SU-DHL-6 (cell line): Measurements from ENCODE around the gene VWF.

Experiments used
- H2AFZ ChIP-seq: fragments of 200-600 bp; sonication (generic); 2 replicates; pipeline ENCODE4 v1.6.1; 2014; ENCODE audit warnings: low read depth, mild to moderate bottlenecking, moderate library complexity, mixed read lengths, antibody characterized with exemption, low read length; ENCODE audit not compliant: severe bottlenecking
- H3F3A ChIP-seq: fragments of 200-600 bp; shearing (Covaris generic); 2 replicates; pipeline ENCODE4 v1.6.0; 2016; ENCODE audit warnings: antibody characterized with exemption, mild to moderate bottlenecking; ENCODE audit not compliant: insufficient read depth
- H3K27ac ChIP-seq: fragments of 200-600 bp; sonication (generic); 2 replicates; pipeline ENCODE4 v1.5.1; 2016; ENCODE audit warnings: low read depth, mild to moderate bottlenecking, low read length, moderate library complexity, mixed read lengths
- H3K27me3 ChIP-seq: fragments of 200-600 bp; sonication (generic), shearing (Covaris generic); 2 replicates; pipeline ENCODE4 v1.6.0; 2014; ENCODE audit warnings: mild to moderate bottlenecking, low read length
- H3K36me3 ChIP-seq: fragments of 200-600 bp; sonication (generic); 2 replicates; pipeline ENCODE4 v1.6.1; 2014; ENCODE audit warnings: mild to moderate bottlenecking, low read length, mixed read lengths
- H3K4me2 ChIP-seq: fragments of 300-600, 200-600 bp; shearing (Covaris generic), sonication (generic); 2 replicates; pipeline ENCODE4 v1.6.0; 2014; ENCODE audit warnings: low read length, low read depth, mild to moderate bottlenecking; ENCODE audit not compliant: poor library complexity, severe bottlenecking
- H3K4me3 ChIP-seq: fragments of 200-600 bp; sonication (generic); 2 replicates; pipeline ENCODE4 v1.5.1; 2014; ENCODE audit warnings: antibody characterized with exemption, low read length, mild to moderate bottlenecking, mixed read lengths; ENCODE audit not compliant: insufficient read depth, poor library complexity, severe bottlenecking
- H3K79me2 ChIP-seq: fragments of 200-600 bp; sonication (generic); 2 replicates; pipeline ENCODE4 v1.6.1; 2014; ENCODE audit warnings: mild to moderate bottlenecking, low read length, moderate library complexity; ENCODE audit not compliant: insufficient read depth
- H3K9ac ChIP-seq: fragments of 200-600 bp; sonication (generic); 2 replicates; pipeline ENCODE4 v1.7.0; 2014; ENCODE audit warnings: mild to moderate bottlenecking, low read length
- H3K9me2 ChIP-seq: fragments of 200-600 bp; sonication (generic); replicated peaks from 2 replicates; pipeline ENCODE4 v1.6.1; 2014; ENCODE audit warnings: low read length; ENCODE audit not compliant: insufficient read depth
- H3K9me3 ChIP-seq: fragments of 200-600 bp; sonication (generic); 2 replicates; pipeline ENCODE4 v1.6.1; 2014; ENCODE audit warnings: low read length, mixed read lengths; ENCODE audit not compliant: insufficient read depth
- H4K20me1 ChIP-seq: fragments of 200-600 bp; sonication (generic); 2 replicates; pipeline ENCODE4 v1.6.1; 2014; ENCODE audit warnings: low read depth, mild to moderate bottlenecking, antibody characterized with exemption, low read length, moderate library complexity, mixed read lengths
- CTCF ChIP-seq: fragments of 200-600 bp; sonication (generic); IDR thresholded peaks from one replicate; pipeline ENCODE4 v1.5.1; 2017; ENCODE audit warnings: antibody characterized with exemption, mild to moderate bottlenecking, low read length, moderate library complexity; ENCODE audit not compliant: insufficient read depth, poor library complexity, severe bottlenecking
- EZH2phosphoT487 ChIP-seq: fragments of 200-600 bp; sonication (generic), shearing (Covaris generic); conservative IDR thresholded peaks from 2 replicates; pipeline ENCODE4 v1.6.1; 2018; ENCODE audit warnings: mild to moderate bottlenecking, antibody characterized with exemption, low read length, moderate library complexity, mixed read lengths

Gene VWF

DNA sequence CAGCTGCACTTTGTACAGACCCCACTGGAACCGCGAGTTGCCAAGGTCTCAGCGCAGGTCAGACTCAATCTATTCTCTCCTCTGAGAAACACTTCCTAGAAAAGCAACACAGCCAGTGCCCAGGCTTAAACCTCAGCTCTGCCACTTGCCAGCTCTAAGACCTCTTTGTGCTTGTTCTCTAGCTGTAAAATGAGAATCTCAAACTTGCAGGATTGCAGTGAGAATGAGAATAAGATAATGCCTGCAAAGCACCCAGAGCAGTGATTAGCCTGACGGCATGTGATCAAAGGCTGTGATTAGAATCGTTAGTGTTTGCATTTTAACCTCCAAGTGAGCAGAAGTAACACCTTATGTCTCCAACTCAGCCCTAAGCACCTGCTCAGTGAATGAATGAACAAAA lies 200.7 kb downstream of the VWF start:
- H3K4me2 ChIP-seq, result no peak overlapping the region
- H3K9me2 ChIP-seq, result no peaks in the 10 kb centered on the region
- no peak overlapping the region for H3K9ac ChIP-seq
- no peaks in the 10 kb centered on the region for H3K36me3 ChIP-seq
- no peaks in the 10 kb centered on the region for H3K27me3 ChIP-seq
- H3K79me2 ChIP-seq, result no peaks in the 10 kb centered on the region
- no peaks in the 10 kb centered on the region for H3K9me3 ChIP-seq
- no peaks in the 10 kb centered on the region for H3F3A ChIP-seq
- no peak overlapping the region for H3K4me3 ChIP-seq
- TF ChIP-seq CTCF (no peak), EZH2phosphoT487 (no peak)
- H4K20me1 ChIP-seq, result no peaks in the 10 kb centered on the region
- no peak overlapping the region for H2AFZ ChIP-seq
- H3K27ac ChIP-seq, result no peak overlapping the region

DNA sequence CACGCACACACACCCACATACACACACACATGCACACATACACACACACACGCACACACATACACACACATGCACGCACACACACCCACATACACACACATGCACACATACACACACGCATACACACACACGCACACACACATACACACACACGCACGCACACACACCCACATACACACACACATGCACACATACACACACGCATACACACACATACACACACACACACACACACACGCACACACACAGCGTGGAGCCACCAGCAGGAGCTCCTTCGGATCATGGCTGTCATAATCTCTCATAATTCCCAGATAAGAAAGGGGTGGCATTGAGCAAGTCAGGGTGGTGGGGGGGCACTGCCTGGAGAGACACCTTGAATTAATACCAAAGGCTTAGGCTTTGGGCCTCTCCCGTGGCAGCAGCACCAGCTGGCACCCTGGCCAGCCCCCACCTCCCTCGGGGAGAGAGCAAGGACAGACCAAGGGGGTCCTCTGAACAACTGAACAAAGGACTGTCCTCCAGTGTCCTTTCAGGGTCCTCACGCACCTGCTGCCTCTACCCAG lies 201.3 kb downstream of the VWF start:
- Histone ChIP-seq H3K36me3 (no peaks in the 10 kb centered on the region), H3K79me2 (no peaks in the 10 kb centered on the region), H2AFZ (no peak overlapping the region), H3K9ac (no peak overlapping the region), H3K9me3 (no peaks in the 10 kb centered on the region), H3K9me2 (no peaks in the 10 kb centered on the region), H3K27me3 (no peaks in the 10 kb centered on the region), H3K27ac (no peak overlapping the region), H3K4me2 (no peak overlapping the region), H4K20me1 (no peaks in the 10 kb centered on the region), H3F3A (no peaks in the 10 kb centered on the region), H3K4me3 (no peak overlapping the region)
- TF ChIP-seq CTCF (no peak), EZH2phosphoT487 (no peak)

DNA sequence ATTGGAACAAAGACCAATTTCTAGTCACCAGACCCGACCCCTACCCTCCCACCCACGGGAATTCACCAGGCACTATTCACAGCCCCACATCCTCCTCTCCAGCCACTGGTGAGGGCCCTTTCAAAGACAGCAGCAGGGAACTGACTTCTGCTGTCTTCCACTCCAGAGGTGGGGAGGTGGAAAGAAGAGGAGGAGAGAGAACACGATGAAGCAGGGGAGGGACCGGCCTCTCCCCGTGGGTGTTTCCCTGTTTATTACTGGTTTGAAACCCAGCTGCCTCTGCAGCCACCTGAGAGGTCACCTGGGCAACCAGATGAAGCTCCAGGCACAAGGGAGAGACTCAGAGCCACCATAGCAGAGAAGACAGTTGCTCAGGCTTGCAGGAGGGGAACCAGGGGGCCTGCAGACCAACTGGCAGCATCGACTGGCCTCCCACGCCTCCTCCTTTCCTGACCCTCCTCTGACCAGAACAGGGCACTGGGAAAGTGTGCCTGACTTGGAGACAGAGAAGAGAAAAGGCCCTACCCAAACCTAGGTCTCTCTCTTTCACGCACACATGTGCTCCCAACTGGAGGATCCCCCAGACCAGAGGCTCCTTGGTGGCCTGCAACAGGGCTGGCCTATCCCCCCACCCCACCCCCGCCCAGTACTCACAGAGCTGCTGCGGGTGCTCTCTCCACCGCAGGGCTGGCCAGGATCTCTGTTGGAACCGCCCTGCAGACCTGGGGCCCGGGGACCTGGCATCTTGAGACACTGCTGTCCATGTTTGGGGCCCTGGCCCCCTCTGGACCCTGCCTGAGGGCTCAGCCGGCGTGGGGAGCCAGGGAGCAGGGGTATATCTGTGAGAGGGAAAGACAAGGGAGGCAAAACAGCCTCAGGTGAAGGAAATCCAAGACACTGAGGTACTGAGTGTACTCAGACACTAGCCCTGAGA lies 202.2 kb downstream of the VWF start:
- no peak overlapping the region for H2AFZ ChIP-seq
- no peaks in the 10 kb centered on the region for H4K20me1 ChIP-seq
- H3K27me3 ChIP-seq, result no peaks in the 10 kb centered on the region
- H3K27ac ChIP-seq, result no peak overlapping the region
- H3K36me3 ChIP-seq, result no peaks in the 10 kb centered on the region
- TF ChIP-seq CTCF (no peak), EZH2phosphoT487 (no peak)
- no peaks in the 10 kb centered on the region for H3K9me2 ChIP-seq
- H3K9me3 ChIP-seq, result no peaks in the 10 kb centered on the region
- H3K79me2 ChIP-seq, result no peaks in the 10 kb centered on the region
- H3F3A ChIP-seq, result no peaks in the 10 kb centered on the region
- no peak overlapping the region for H3K4me3 ChIP-seq
- H3K9ac ChIP-seq, result no peak overlapping the region
- no peak overlapping the region for H3K4me2 ChIP-seq
